ENCODE data around the gene COL5A1.
"Not testable (repeated sequence)": the region's sequence is repeated elsewhere in the genome, so short reads cannot be mapped to it uniquely, and the experiment has no call there.

The COL5A1 gene

GRCh38 chr9:134637696-134638501 is 3.7 kb upstream of the COL5A1 start:
- Mint-ChIP-seq H3K36me3 (no peaks in the 10 kb centered on the region), H3K9me3 (ENCODE audit: low read depth) (no peaks in the 10 kb centered on the region), H3K4me1 (ENCODE audit: low read depth) (peaks cover 4% of the 10 kb centered on the region), H3K4me3 (no peak overlapping the region), H3K27ac (no peak overlapping the region), H3K27me3 (peaks cover 7% of the 10 kb centered on the region)

- Mint-ChIP-seq H3K4me1 (ENCODE audit: low read depth) (peaks cover 4% of the 10 kb centered on the region), H3K27ac (no peak overlapping the region), H3K9me3 (ENCODE audit: low read depth) (no peaks in the 10 kb centered on the region), H3K36me3 (no peaks in the 10 kb centered on the region), H3K27me3 (peaks cover 7% of the 10 kb centered on the region), H3K4me3 (no peak overlapping the region)
Observed at GRCh38 chr9:134638502-134639090, 3.0 kb upstream of the COL5A1 start.

- Mint-ChIP-seq H3K27ac (no peak overlapping the region), H3K4me3 (peak overlapping the region; percentile 64), H3K27me3 (peaks cover 7% of the 10 kb centered on the region), H3K36me3 (no peaks in the 10 kb centered on the region), H3K4me1 (ENCODE audit: low read depth) (peaks cover 4% of the 10 kb centered on the region), H3K9me3 (ENCODE audit: low read depth) (no peaks in the 10 kb centered on the region)
Observed at GRCh38 chr9:134639994-134640393, 1.6 kb upstream of the COL5A1 start.

GRCh38 chr9:134640506-134641172 is 964 bp upstream of the COL5A1 start:
- peaks cover 4% of the 10 kb centered on the region for H3K4me1 Mint-ChIP-seq (ENCODE audit: low read depth)
- no peak overlapping the region for H3K27ac Mint-ChIP-seq
- H3K36me3 Mint-ChIP-seq, result no peaks in the 10 kb centered on the region
- H3K9me3 Mint-ChIP-seq (ENCODE audit: low read depth), result no peaks in the 10 kb centered on the region
- peaks cover 7% of the 10 kb centered on the region for H3K27me3 Mint-ChIP-seq
- peak overlapping the region; percentile 67 for H3K4me3 Mint-ChIP-seq

- peaks cover 4% of the 10 kb centered on the region for H3K4me1 Mint-ChIP-seq (ENCODE audit: low read depth)
Observed at GRCh38 chr9:134641990-134642384, 384 bp downstream of the COL5A1 start.

GRCh38 chr9:134642385-134643181 is 980 bp downstream of the COL5A1 start:
- H3K27ac Mint-ChIP-seq, result no peak overlapping the region
- peak overlapping the region; percentile 54 for H3K4me3 Mint-ChIP-seq
- H3K4me1 Mint-ChIP-seq (ENCODE audit: low read depth), result peaks cover 4% of the 10 kb centered on the region
- H3K27me3 Mint-ChIP-seq, result peaks cover 7% of the 10 kb centered on the region
- H3K36me3 Mint-ChIP-seq, result no peaks in the 10 kb centered on the region
- no peaks in the 10 kb centered on the region for H3K9me3 Mint-ChIP-seq (ENCODE audit: low read depth)

More at GRCh38 chr9:134641990-134642384, 384 bp downstream of the COL5A1 start:
- H3K36me3 Mint-ChIP-seq, result no peaks in the 10 kb centered on the region
- no peak overlapping the region for H3K4me3 Mint-ChIP-seq
- H3K27me3 Mint-ChIP-seq, result peaks cover 7% of the 10 kb centered on the region
- H3K9me3 Mint-ChIP-seq (ENCODE audit: low read depth), result no peaks in the 10 kb centered on the region
- H3K27ac Mint-ChIP-seq, result no peak overlapping the region

GRCh38 chr9:134643222-134643671 is 1.6 kb downstream of the COL5A1 start:
- peaks cover 4% of the 10 kb centered on the region for H3K4me1 Mint-ChIP-seq (ENCODE audit: low read depth)
- peak overlapping the region; percentile 27 for H3K4me3 Mint-ChIP-seq
- no peaks in the 10 kb centered on the region for H3K36me3 Mint-ChIP-seq
- no peaks in the 10 kb centered on the region for H3K9me3 Mint-ChIP-seq (ENCODE audit: low read depth)
- no peak overlapping the region for H3K27ac Mint-ChIP-seq
- H3K27me3 Mint-ChIP-seq, result peaks cover 7% of the 10 kb centered on the region

GRCh38 chr9:134644401-134644724 is 2.8 kb downstream of the COL5A1 start:
- H3K36me3 Mint-ChIP-seq; H3K27ac Mint-ChIP-seq; H3K4me3 Mint-ChIP-seq; H3K9me3 Mint-ChIP-seq (ENCODE audit: low read depth); H3K27me3 Mint-ChIP-seq; H3K4me1 Mint-ChIP-seq (ENCODE audit: low read depth): not testable (repeated sequence)

GRCh38 chr9:134644725-134645606 is 3.4 kb downstream of the COL5A1 start:
- H3K36me3 Mint-ChIP-seq, result no peaks in the 10 kb centered on the region
- no peak overlapping the region for H3K4me3 Mint-ChIP-seq
- no peak overlapping the region for H3K27ac Mint-ChIP-seq
- H3K9me3 Mint-ChIP-seq (ENCODE audit: low read depth), result no peaks in the 10 kb centered on the region
- H3K27me3 Mint-ChIP-seq, result peaks cover 7% of the 10 kb centered on the region
- peaks cover 4% of the 10 kb centered on the region for H3K4me1 Mint-ChIP-seq (ENCODE audit: low read depth)

GRCh38 chr9:134645607-134646365 is 4.2 kb downstream of the COL5A1 start:
- Mint-ChIP-seq H3K9me3 (ENCODE audit: low read depth) (no peaks in the 10 kb centered on the region), H3K36me3 (no peaks in the 10 kb centered on the region), H3K4me1 (ENCODE audit: low read depth) (peaks cover 1% of the 10 kb centered on the region), H3K27me3 (peaks cover 2% of the 10 kb centered on the region), H3K4me3 (no peak overlapping the region), H3K27ac (no peak overlapping the region)

- H3K27ac Mint-ChIP-seq, result no peak overlapping the region
- H3K9me3 Mint-ChIP-seq (ENCODE audit: low read depth), result no peaks in the 10 kb centered on the region
- H3K27me3 Mint-ChIP-seq, result peaks cover 2% of the 10 kb centered on the region
- H3K36me3 Mint-ChIP-seq, result no peaks in the 10 kb centered on the region
- no peak overlapping the region for H3K4me3 Mint-ChIP-seq
- H3K4me1 Mint-ChIP-seq (ENCODE audit: low read depth), result no peaks in the 10 kb centered on the region
Observed at GRCh38 chr9:134647359-134648080, 5.9 kb downstream of the COL5A1 start.

GRCh38 chr9:134648701-134649530 is 7.3 kb downstream of the COL5A1 start:
- Mint-ChIP-seq H3K27ac (no peak overlapping the region), H3K36me3 (no peaks in the 10 kb centered on the region), H3K27me3 (peaks cover 1% of the 10 kb centered on the region), H3K4me1 (ENCODE audit: low read depth) (no peaks in the 10 kb centered on the region), H3K9me3 (ENCODE audit: low read depth) (no peaks in the 10 kb centered on the region), H3K4me3 (no peak overlapping the region)

Data from activated naive CD8-positive, alpha-beta T cell (primary cell).